HG02759 (cell line): Measurements from ENCODE around the gene CENPP.

ENCODE experiments used
- ATAC-seq: cut with Tn5 transposase; IDR thresholded peaks from one replicate; pipeline ENCODE4 v1.9.1; 2021; ENCODE audit warnings: mild to moderate bottlenecking, moderate library complexity; ENCODE audit not compliant: unreplicated experiment

Gene CENPP

GRCh38 chr9:92633614-92634278, 308.0 kb downstream of the CENPP start:
- no peak for ATAC-seq

- peak; percentile 73 for ATAC-seq
These were observed 309.2 kb downstream of the CENPP start for GRCh38 chr9:92634712-92635605.

- ATAC-seq, result no peak
These were observed 310.0 kb downstream of the CENPP start for GRCh38 chr9:92635760-92636159.

GRCh38 chr9:92636627-92637026, 310.9 kb downstream of the CENPP start:
- ATAC-seq, result no peak

GRCh38 chr9:92637326-92637725, 311.6 kb downstream of the CENPP start:
- no peak for ATAC-seq

GRCh38 chr9:92637886-92638620, 312.3 kb downstream of the CENPP start:
- ATAC-seq, result no peak

GRCh38 chr9:92638621-92639101, 312.9 kb downstream of the CENPP start:
- ATAC-seq, result no peak

- no peak for ATAC-seq
These were observed 313.4 kb downstream of the CENPP start for GRCh38 chr9:92639124-92639523.

- ATAC-seq, result no peak
These were observed 314.1 kb downstream of the CENPP start for GRCh38 chr9:92639791-92640271.

- no peak for ATAC-seq
These were observed 314.8 kb downstream of the CENPP start for GRCh38 chr9:92640398-92641091.

- ATAC-seq, result no peak
These were observed 315.5 kb downstream of the CENPP start for GRCh38 chr9:92641092-92641809.

GRCh38 chr9:92642041-92642451, 316.3 kb downstream of the CENPP start:
- ATAC-seq, result no peak

GRCh38 chr9:92642564-92642963, 316.8 kb downstream of the CENPP start:
- ATAC-seq, result no peak

GRCh38 chr9:92644278-92644677, 318.5 kb downstream of the CENPP start:
- ATAC-seq, result no peak

GRCh38 chr9:92645041-92645440, 319.3 kb downstream of the CENPP start:
- no peak for ATAC-seq

- ATAC-seq, result no peak
These were observed 322.1 kb downstream of the CENPP start for GRCh38 chr9:92647671-92648473.

- ATAC-seq, result no peak
These were observed 322.8 kb downstream of the CENPP start for GRCh38 chr9:92648474-92648971.

GRCh38 chr9:92649007-92649406, 323.3 kb downstream of the CENPP start:
- no peak for ATAC-seq

GRCh38 chr9:92650296-92650695, 324.5 kb downstream of the CENPP start:
- no peak for ATAC-seq
